NB4 (cell line): ENCODE data around the gene DNAJC15.
"Not testable (repeated sequence)": the region's sequence is repeated elsewhere in the genome, so short reads cannot be mapped to it uniquely, and the experiment has no call there.

Experiments
- DNase-seq: peaks from one replicate; pipeline ENCODE4 v3.0.0; 2010; ENCODE audit warnings: low read depth
- H3K4me3 ChIP-seq: one replicate; pipeline ENCODE4 v1.5.1; 2011; ENCODE audit warnings: mild to moderate bottlenecking, low read depth, low read length, moderate library complexity
- MAX ChIP-seq: IDR thresholded peaks from 2 replicates; pipeline ENCODE4 v1.6.1; 2011; ENCODE audit warnings: low read depth, low read length
- MYC ChIP-seq: IDR thresholded peaks from 2 replicates; pipeline ENCODE4 v1.6.1; 2011; ENCODE audit warnings: low read depth, low read length
- POLR2A ChIP-seq: IDR thresholded peaks from 2 replicates; pipeline ENCODE4 v1.6.1; 2011; ENCODE audit warnings: mild to moderate bottlenecking; ENCODE audit not compliant: insufficient read length; ENCODE audit errors: extremely low read depth
- TF ChIP-seq, protein P1 (sequence below): IDR thresholded peaks from one replicate; pipeline ENCODE4 v1.5.1; 2012; ENCODE audit warnings: low read depth, low read length

Gene DNAJC15

GRCh38 chr13:43042410-43042921 lies 19.1 kb downstream of the DNAJC15 start:
- no peak overlapping the region for H3K4me3 ChIP-seq
- TF ChIP-seq, protein P1, sequence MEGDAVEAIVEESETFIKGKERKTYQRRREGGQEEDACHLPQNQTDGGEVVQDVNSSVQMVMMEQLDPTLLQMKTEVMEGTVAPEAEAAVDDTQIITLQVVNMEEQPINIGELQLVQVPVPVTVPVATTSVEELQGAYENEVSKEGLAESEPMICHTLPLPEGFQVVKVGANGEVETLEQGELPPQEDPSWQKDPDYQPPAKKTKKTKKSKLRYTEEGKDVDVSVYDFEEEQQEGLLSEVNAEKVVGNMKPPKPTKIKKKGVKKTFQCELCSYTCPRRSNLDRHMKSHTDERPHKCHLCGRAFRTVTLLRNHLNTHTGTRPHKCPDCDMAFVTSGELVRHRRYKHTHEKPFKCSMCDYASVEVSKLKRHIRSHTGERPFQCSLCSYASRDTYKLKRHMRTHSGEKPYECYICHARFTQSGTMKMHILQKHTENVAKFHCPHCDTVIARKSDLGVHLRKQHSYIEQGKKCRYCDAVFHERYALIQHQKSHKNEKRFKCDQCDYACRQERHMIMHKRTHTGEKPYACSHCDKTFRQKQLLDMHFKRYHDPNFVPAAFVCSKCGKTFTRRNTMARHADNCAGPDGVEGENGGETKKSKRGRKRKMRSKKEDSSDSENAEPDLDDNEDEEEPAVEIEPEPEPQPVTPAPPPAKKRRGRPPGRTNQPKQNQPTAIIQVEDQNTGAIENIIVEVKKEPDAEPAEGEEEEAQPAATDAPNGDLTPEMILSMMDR: no peak
- no peak for TF ChIP-seq MYC
- TF ChIP-seq MAX: no peak
- TF ChIP-seq POLR2A: no peak
- DNase-seq: no peak

- TF ChIP-seq MYC (no peak), POLR2A (no peak)
- DNase-seq: no peak
- H3K4me3 ChIP-seq: no peak overlapping the region
These were observed 21.4 kb downstream of the DNAJC15 start for GRCh38 chr13:43044720-43045301.

GRCh38 chr13:43045302-43045773 lies 22.0 kb downstream of the DNAJC15 start:
- H3K4me3 ChIP-seq: not testable (repeated sequence)
- DNase-seq: peak; percentile 54

GRCh38 chr13:43046259-43046658 lies 22.9 kb downstream of the DNAJC15 start:
- no peak overlapping the region for H3K4me3 ChIP-seq
- DNase-seq: no peak
- no peak for TF ChIP-seq MYC
- TF ChIP-seq POLR2A: no peak

- TF ChIP-seq MAX (no peak), POLR2A (no peak)
- TF ChIP-seq, protein P1: no peak
- no peak for DNase-seq
These were observed 31.7 kb downstream of the DNAJC15 start for GRCh38 chr13:43054803-43055802.

DNA sequence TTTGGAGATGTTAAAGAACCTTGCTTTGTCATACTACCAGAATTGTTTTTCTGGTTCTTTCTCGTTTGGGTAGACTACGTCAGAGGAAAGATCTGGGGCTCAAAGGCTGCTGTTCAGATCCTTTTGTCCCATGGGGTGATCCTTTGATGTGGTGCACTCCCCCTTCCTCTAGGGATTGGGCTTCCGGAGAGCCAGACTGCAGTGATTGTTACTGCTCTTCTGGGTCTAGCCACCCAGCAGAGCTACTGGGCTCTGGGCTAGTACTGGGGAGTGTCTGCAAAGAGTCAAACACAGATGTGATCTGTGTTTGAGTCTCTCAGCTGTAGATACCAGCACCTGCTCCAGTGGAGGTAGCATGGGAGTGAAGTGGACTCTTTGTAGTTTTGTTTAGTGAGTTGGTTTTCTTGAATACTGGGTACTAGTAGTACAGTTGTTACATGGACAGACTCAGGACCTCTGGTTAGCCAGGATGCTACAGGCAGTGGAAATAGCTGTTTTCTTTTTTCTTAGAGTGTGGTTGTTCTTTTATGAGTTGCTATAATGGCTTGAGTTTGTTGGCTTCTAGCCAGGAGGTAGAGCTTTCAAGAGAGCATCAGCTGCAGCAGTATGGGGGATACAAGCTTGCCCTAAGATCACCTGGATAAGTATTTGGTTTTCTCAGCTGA lies 34.4 kb downstream of the DNAJC15 start:
- TF ChIP-seq POLR2A: no peak
- TF ChIP-seq, protein P1: no peak
- H3K4me3 ChIP-seq: no peak overlapping the region
- no peak for DNase-seq

More at GRCh38 chr13:43054803-43055802, 31.7 kb downstream of the DNAJC15 start:
- no peak overlapping the region for H3K4me3 ChIP-seq

- peak; percentile 20 for DNase-seq
- no peak overlapping the region for H3K4me3 ChIP-seq
- TF ChIP-seq MYC (no peak), POLR2A (no peak), MAX (no peak)
- TF ChIP-seq, protein P1: no peak
These were observed 34.9 kb downstream of the DNAJC15 start for GRCh38 chr13:43058318-43058674.
